Medulla oblongata (tissue), 1 donor: ENCODE results near the gene TMEM138.
A peak's percentile ranks its signal among the peaks of the same experiment; 100 is the strongest.

Source experiments
- DNase-seq: peaks from one replicate; pipeline ENCODE4 v3.0.0-alpha.2; 2015; ENCODE audit errors: extremely low spot score

TMEM138 gene

DNA sequence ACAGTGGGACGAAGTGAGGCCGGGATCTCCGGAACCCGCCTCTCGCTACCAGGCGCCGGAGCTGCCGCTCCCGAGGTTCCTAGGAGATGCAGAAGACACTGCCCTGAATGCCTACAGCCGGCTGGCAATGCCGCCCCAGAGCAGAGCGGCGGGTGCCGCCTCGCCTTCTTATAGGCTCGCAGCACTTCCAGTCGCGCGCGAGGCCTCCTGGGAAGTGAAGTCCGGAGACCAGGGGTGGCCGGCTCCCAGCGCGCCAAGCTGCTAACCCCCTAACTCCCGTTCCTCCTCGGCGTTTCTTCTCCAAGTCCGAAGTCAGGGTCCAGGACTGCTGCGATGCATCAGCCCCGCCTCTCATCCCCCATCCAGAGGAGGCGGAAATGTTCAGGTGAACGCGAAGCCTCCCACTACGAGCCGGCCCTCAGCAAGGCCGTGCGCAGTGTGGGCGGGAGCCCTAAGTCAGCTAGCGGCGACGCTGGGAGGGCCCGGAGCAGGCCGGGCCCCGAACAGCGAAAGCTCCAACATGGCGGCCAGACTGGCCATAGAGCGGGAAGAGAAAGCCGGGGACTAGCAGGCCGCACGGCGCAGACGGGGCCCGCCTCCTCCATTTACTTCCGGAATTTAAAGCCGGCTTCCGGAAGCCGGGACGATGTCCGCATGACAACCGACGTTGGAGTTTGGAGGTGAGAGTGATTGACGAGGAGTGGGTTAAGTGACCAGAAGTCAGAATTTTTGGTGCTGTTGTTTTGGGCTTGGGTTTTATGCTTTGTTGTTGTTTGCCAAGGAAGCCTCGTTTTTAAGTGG is at the start of gene TMEM138, which contains the start of gene CYB561A3:
Gene TMEM138 (plus strand): TSS at position 634 of the 801 bp plus-strand sequence. CDS start 2,017 bp downstream, outside the sequence.
Gene CYB561A3 (minus strand): TSS at position 142 of the 801 bp plus-strand sequence. CDS start 5,169 bp downstream, outside the sequence.
- peak; percentile 96 for DNase-seq

DNA sequence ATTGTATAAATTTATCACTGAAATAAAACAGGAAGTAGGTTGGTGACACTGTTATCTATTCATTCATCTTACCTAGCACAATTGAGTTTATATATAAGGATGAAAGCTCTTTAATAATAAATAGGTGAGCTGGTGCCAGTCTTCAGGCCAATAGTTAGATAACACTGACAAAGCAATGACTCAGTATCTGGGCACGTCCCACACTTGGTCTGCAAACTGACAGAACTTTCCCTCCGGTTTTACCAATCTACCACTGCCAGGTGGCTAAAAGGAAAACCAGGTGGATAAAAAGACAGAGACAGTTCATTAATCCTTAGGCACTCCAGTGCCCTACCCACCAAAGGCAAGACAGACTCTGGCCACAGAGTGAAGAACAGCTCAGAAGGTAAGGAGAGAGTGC is 46.9 kb upstream of the TMEM138 start:
- no peak for DNase-seq

DNA sequence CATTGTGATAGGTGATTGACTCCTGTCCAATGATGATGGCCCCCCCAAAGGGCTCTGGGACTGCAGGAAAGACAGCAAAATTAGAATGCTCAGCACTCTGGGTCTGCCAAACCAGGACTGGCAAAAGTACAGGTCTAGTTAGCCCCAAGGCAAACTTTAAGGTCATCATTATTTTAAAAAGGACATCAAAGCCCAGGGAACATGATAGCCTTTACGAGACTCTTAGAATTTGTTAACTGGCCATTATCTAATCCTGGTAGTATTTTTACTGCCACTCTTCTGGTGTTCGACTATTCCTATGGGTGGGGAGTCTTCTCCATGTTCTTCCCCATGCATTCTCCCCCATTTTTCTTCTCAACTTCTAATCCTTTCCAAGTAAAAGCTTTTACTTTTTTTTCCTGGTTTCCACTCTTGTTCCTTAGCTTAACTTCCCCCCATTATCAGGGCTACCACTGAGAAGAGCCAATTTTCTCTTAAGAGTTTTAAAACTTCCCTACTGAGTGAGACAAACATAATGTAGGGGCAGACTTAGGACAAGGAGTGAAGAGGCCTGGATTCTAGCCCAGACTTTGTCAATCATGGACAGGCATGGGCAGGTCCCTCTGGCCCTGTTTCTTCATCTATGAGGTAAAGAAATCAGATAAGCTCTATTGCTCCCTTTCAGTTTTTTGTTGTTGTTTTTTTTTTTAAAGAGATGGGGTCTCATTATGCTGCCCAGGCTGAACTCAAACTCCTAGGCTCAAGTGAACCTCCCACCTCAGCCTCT is 36.3 kb upstream of the TMEM138 start:
- DNase-seq, result no peak

DNA sequence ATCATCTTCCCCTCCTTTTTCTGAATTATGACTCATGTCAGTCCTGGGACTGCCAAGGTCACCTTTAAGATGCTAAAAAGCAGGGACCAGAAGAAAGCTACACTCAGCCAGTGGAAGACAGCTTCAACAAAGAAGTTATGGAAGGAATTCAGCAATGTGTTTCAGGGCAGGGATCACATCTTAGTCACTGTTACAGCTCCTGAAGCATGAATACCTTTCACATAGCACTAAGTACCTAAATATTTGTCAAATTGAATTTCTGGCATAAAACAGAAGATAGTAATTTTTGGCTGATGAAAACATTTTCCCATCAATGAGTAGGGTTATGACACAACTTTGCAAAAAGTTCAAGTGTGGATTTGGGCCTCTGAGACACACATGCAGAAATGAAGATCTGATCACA is 34.5 kb upstream of the TMEM138 start:
- DNase-seq, result no peak

DNA sequence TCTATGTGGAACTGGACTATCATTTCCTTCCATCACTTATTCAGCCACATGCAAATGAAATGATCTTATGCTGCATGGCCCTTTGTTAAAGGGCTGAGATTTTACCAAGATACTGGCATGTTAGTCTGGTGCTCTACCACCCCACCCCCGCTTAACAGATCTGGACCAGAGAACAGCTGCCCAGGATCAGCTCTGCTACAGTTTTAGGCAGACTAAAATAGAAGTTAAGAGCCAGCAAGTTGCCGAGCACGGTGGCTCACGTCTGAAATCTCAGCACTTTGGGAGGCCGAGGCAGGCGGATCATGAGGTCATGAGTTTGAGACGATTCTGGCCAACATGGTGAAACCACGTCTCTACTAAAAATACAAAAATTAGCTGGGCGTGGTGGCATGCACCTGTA is 33.8 kb upstream of the TMEM138 start:
- no peak for DNase-seq

DNA sequence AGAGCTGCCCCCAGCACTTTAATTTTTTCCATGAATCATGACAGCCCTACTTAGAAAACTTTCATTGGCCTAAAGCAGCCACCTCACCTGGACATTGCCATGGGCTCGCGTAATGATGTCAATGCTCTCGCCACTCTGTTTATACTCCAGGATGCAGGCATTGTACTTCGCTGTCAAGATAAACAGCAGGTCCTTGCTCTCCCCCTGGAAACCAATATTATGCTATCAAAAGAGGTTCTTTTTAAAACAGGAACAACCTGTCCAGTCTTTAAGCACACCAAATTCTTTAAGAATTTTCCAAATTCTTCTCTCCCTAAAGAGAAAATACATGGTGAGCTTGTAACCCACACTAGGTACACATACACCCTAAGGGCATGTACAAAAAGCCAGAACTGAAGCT is 32.3 kb upstream of the TMEM138 start:
- no peak for DNase-seq

DNA sequence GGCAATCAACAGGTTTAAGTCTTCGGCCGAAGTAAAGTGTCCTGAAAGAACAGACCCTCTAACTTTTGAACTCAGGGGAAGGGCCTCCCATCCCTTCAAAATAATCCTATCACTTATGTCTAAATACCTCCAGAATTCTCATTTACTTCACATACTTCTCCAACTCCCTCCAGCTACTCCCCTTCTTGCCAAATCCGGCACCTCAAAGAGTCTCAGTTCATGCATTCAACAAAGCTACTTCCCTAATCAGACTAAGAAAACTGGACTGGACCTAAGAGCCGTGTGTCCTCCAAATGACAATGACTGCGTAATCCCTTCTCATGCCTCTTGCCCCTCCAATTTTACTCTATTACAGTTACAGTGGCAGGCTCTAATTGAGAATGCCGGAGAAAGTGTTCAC is 30.5 kb upstream of the TMEM138 start:
- DNase-seq, result no peak

DNA sequence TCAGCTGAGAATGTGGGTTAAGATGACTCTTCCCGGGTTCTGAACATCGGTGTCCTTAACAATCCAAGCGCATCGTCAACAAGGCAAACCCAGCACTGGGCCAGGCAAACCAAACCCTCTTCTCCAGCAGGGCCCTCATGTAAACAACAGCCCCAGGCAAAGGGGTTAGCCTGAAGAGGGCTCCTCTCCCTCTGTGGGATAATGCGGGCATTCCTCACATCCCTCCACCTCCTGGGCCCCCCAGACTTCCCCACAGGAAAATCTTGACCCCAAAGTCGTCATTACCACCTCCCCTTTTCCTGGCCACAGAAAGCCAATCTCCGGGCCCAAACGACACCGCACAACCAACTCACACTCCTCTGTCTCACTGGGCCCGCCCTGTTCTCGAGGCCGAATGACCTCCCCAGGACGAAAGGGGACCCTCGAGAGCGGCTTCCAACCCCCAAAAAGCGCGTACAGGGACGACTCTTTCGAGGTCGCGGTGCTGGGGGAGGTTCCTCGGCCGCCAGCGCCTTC is 29.8 kb upstream of the TMEM138 start:
- no peak for DNase-seq

DNA sequence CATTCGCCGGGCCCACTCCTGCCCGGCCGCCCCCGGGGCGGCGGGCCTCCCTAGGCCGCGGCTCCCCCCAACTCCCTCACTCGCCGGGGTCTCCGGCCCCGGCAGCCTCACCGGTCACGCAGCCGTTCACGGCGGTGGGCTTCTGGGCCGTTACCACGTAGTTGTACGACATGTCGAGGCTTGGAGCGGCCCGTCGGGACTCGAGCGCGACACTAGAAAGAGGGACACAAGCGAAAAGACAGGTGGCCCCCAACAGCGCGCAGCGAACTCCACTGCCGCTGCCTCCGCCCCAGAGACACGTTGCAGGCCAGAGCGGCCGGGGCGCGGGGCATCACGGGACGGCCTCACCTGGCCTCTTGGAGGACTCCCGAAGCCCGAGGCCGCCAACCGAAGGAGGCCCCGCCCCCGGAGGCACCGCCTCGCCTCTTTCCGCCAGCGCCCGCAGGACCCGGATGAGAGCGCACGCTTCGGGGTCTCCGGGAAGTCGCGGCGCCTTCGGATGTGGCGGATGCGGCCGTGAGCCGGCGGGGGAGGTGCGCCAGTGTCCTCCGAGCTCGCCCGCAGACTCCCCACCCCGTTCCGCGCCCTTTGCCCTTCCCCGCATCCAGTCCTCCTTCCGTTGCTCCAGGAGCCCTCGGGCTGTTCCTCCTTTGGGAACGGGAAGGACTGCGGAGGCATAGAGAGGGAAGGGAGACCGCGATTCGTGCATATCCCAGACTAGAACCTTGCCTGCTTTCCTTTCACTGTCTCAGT is 29.2 kb upstream of the TMEM138 start, which contains the start of the genes DDB1 and TKFC:
Gene DDB1 (minus strand): TSS at position 309 of the 753 bp plus-strand sequence. CDS start 137 bp downstream, at position 172.
Gene TKFC (plus strand): TSS at position 432 of the 753 bp plus-strand sequence. CDS start 1,501 bp downstream, outside the sequence.
- DNase-seq, result peak; percentile 93

DNA sequence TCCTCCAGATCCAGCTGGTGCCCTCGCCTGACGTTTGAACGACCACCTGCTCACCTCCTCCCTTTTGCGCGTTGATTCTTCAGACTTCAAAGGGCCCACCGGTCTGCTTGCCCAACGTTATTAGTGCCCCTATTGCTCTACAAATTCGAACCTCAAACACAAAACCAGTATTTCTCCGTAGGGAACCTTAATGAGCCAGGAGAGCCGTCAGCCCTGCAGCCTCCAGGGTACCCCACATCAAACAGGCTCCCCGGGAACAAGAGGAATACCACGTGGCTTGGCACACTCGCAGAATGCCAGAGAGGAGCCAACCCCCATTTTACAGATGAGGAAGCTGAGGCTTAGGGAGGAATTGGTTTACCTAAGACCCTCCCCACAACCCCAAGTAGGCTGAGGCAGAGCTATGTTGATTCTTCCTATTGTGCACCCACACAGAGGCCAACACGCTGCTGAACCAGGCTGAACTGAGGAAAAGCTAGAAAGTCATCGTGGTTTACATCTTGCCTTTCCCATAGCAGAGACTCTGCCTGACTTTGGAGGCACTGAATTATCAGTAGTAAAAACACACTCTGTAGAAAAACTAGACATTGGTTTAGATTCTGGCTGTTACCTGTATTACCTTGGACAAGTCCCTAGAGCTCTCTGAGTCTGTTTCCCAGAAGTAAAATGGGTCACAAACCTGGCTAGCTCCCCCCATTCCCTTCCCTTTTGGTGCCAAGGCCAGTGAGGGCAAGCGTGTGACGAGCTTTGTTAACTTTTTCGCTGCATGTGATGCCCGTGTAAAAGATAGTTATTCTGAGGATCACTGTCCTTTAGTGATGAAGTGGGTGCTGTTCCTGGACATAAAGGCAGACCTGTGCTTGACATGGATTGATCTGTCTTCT is 28.4 kb upstream of the TMEM138 start:
- DNase-seq, result no peak

DNA sequence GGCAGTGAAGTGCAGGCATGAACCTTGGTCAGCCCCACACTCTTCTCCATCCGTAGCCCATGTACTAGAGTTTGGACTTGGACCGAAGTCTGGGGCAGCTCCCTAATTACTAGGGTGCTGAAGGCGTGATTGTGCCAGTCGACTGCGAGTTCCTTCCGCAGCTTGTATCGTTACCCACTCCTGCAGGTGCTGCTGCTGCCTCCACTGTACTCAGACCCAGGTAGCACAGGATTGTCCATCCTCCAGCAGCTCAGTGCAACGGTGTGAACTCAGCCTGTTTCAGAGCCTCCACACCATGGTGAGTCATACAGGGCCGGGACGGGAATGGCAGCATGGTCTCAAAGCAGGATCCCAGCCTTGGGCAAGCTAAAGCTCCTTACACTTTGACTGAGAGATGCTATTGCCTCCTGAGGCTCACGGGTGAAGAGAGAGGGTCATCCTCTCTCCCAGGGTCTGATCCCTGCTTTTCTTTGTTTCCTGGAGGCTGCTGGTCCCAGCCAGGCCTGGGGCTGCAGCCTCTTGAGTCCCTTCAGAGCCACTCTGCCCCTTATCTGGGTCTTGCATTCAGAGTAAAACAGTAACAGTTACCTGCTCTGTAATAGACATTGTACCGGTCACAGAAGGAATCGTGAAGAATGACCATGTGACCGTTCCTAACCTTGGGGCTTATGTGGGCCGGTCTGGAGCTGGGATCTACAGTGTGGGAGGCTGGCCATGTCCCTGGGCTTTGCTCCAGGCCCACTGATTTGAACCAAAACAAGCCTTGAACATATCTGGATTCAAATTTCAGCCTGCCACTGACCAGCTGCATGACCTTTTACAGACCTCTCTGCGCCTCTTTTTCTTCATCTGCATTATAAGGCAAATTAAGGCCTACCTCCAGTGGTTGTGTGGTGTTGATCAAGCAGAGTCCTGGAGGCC is 27.5 kb upstream of the TMEM138 start:
- DNase-seq, result no peak

DNA sequence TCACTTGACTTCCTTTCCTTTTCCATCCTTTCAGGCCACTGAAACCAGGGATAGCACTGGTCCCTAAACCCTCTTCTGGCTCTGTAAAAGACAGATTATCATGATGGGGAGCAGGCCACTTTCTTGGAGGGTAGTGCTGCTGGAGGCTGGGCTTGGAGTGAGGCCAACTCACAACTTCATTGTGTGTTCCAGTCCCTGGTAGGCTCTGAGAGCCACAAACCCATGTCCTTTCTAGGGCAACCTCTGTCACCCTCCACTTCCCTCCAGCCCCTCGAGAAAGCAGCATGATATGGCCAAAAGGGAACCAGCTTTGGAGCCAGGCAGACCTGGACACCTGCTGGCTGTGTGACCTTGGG is 26.8 kb upstream of the TMEM138 start:
- no peak for DNase-seq

DNA sequence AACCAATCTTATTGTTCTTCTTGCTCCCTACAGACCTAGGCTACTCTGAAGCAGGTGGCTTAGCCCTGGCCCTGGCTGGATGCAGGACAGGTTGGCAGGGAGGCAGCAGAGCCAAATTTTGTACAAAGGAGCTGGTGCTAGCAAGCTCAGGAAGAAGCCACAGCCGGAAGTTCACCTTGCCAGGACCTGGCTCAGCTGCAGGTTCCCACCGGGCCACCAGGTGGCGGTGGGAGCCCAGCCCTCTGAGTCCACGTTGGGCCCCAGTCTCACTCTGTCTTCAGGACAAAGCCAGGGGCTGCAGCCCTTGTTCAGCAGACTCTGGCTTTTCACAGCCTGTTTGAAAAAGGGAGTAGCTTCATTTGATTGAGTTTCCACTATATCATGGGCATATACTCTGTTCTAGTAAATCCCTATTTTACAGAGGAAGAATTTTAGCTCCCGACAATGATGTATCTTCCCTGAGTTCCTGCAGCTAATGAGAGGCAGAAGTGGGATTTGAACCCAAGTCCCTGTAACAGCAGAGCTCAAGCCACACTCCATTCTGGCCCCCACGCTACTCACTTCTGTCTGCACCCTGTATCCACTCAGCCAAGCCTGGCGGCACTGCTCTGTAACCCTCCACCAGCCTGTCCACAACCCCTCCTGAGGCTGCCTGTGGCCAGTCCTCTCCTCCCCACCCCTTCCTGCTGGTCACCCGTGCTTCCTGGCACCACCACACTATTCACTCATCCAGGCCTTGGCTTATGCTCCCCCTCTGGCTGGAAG is 25.8 kb upstream of the TMEM138 start:
- DNase-seq, result peak; percentile 76

DNA sequence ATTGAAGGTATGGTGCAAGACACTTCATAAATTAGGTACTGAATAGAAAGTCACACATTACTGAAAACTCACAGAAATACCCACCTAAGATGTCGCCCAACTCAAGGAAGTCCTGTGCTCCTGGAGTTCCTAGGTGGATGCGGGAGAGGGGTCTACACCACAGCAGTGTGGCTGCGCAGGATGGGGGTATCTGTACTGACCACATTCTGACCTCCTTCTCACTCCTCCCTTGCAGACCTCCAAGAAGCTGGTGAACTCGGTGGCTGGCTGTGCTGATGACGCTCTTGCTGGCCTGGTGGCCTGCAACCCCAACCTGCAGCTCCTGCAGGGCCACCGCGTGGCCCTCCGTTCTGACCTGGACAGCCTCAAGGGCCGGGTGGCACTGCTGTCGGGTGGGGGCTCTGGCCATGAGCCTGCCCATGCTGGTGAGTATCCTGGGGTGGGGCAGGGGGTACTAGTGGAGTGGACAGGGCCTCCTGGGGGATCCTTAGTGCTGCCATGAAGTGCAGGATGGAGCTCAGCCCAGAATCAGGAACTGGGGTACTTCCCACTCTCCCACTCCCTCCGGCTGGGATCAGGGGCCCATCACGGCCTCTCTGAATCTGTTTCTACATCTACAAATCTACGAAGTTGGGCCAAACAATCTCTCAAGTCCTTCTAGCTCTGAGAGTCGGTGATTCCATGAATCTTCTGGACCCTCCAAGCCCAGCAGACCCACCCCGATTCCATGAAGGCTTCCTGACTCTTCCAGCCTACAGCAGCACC is 24.3 kb upstream of the TMEM138 start:
- no peak for DNase-seq

DNA sequence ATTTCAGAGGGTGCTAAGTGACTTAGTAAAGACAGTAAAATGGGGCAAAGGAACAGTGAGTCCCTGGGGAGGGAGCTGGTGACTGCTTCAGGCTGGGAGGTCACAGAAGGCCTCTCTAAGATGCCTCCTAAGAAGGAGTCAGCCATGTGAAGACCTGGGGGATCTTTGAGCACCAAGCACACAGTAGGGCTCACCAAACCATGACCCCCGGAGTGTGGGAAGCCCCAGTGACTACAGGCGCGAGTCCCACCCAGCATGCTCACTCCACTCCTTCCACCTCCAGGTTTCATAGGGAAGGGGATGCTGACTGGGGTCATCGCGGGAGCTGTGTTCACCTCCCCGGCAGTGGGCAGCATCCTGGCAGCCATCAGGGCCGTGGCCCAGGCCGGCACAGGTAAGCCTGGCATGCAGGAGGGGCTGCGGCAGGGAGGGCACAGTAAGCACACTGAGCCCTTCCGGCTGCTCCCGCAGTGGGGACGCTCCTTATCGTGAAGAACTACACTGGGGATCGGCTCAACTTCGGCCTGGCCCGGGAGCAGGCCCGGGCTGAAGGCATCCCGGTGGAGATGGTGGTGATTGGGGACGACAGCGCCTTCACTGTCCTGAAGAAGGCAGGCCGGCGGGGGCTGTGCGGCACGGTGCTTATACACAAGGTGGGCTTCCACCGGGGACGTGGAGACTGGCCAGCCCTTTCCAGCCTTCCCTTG is 23.2 kb upstream of the TMEM138 start:
- no peak for DNase-seq

DNA sequence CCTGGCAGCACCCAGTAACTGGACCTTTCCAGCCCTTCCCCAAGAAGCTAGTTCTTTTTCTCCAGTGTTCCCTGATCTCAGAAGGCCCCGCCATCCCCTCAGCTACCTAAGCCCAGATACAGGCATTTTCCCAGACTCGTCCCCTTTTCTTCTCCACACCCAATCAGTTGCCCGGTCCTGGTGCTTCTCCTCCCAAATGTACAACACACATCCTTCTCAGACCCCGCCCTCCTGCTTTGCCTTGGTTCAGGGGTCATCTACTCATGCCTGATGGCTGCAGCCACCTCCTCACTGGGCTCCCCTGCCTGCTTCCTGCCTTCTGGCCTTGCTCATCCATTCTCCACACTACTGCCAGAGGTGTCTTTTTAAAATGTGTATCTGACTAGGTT is 22.7 kb upstream of the TMEM138 start:
- no peak for DNase-seq

DNA sequence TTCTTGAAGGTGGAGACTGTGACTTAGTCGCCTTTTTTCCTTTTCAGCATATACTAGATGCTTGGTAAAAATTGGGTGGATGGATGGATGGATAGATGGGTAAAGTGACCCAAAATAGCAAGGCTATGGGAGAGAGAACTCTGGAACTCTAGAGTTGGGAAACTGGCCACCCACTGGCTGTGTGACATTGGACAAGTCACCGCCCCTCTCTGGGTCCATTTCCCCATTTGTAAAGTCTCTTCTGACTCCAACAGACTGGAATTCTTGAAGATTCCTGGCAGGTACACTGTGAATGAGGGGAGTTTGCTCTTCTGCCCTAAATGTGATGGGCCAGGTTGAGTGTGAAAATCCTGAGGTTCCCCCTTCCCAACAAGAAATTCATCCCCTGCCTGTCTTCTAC is 21.2 kb upstream of the TMEM138 start:
- DNase-seq, result no peak

DNA sequence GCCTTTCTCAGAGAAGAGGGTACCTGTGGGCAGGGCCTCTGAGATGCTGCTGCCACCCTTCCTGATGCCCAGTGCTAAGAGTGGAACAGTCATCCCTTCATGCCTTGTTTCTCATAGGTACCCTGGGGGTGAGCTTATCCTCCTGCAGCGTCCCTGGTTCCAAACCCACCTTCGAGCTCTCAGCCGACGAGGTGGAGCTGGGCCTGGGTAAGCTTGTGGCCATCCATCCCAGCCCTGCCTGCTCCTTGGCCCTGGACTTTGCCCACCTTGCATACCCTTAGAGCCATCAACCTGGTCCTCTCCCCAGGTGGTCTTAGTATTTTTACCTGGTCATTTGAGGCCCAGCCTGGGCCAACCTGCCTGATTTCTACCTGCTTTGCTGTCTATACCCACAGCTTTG is 20.5 kb upstream of the TMEM138 start:
- no peak for DNase-seq
